A375 (cell line): ENCODE measurements around the gene FGF14. TPM values are rescaled to one million over a fixed set of nuclear protein-coding genes. Genes with fewer than 3 reads are reported as not detected.

ENCODE experiments used
- small RNA-seq: library from RNA; depleted of rRNA; stranded (forward); fragments of <200 nt; gene quantifications from one replicate; pipeline ENCODE3, GENCODE V24; 2014
- total RNA-seq: library from RNA; depleted of rRNA; stranded (reverse); fragments of >200 nt; shearing (Covaris generic); gene quantifications from 2 replicates; pipeline ENCODE4 v1.2.3, GENCODE V29; 2014; rRNA removed

FGF14 gene
- total RNA-seq: 0.04 and 0.40 TPM in 2 replicates

DNA sequence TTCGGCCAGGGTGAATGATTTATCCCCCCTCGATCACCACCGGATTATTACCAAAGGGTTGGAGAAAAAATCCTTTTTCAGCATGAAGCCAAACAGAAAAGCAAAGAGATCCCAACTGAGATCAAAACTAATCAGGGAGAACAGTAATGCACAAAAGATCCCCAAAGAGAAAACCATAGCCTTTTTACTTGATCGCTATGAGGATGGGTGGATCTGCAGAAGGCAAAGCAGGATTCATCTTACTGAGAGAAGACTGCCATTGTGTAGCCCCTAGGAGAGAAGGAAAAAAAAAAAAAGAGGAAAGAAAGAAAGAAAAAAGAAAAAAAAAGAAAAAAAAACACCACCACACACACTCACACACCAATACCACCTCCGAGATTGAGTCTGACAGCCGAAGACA lies at the start of gene FGF14:
Gene FGF14, minus strand, starts transcription at position 283 of the 400 bp plus-strand sequence.

Small RNA genes lying within 50 kb of the gene (small RNA-seq; reads per million reads assigned to genes)
- not detected for gene MIR2681
- not detected for gene MIR4705
- gene RNU1-24P: not detected
- not detected for gene RNY1P2
- not detected for gene RPL39P29

Other genes starting within 250 kb of the FGF14 start
- gene TPP2, start 194.9 kb upstream of the FGF14 start, total RNA-seq: 35.6 and 49.1 TPM in 2 replicates